HG02981 (cell line): Measurements from ENCODE around the gene TRPT1.

ENCODE experiments used
- ATAC-seq: cut with Tn5 transposase; IDR thresholded peaks from one replicate; pipeline ENCODE4 v1.9.1; 2021; ENCODE audit warnings: mild to moderate bottlenecking, moderate library complexity; ENCODE audit not compliant: unreplicated experiment

The TRPT1 gene

DNA sequence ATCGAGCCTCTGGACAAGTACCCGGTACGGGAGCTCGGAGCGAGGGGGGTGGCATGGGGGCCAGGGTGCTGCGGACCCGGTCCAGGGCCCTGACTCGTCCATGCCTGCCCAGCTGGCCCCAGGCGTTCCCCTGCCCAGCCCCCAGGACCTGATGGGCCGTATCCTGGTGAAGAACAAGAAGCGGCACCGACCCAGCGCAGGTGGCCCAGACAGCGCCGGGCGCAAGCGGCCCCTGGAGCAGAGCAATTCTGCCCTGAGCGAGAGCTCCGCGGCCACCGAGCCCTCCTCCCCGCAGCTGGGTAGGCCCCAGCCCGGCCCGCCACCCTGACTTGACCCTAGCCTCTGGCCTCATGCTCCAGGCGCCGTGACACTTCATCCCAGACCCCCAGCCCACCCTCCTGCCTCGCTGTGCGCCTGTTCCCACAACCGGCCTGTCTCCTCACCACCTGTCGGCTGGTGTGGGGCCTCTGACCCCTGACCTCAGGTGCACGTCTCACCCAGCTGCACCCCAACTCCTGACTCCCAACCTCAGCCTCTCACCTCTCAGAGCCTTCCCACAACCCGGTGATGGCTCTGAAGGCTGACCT, 33.1 kb upstream of the TRPT1 start:
- ATAC-seq = no peak

DNA sequence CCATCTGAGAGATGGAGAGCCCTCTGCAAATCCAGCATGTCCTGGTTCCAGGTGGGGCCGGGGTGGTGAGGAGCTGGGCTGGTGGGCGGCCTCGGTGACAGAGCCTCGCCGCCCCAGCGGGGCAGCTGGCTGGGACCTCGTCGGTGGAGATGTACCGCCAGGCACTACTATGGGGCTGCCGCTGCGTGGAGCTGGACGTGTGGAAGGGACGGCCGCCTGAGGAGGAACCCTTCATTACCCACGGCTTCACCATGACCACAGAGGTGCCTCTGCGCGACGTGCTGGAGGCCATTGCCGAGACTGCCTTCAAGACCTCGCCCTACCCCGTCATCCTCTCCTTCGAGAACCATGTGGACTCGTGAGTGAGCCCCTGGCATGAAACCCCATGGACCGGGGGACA, 32.4 kb upstream of the TRPT1 start:
- no peak for ATAC-seq

DNA sequence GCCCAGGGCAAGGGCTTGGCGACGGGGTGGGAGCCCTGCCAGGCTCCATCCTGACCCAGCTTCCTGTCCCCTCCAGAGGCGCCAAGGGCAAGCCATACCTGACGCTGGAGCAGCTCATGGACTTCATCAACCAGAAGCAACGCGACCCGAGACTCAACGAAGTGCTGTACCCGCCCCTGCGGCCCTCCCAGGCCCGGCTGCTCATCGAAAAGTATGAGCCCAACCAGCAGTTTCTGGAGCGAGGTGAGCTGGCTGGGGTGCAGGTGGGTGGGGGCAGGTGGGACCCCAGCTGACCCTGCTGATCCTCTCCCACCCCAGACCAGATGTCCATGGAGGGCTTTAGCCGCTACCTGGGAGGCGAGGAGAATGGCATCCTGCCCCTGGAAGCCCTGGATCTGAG, 30.3 kb upstream of the TRPT1 start:
- ATAC-seq = no peak

DNA sequence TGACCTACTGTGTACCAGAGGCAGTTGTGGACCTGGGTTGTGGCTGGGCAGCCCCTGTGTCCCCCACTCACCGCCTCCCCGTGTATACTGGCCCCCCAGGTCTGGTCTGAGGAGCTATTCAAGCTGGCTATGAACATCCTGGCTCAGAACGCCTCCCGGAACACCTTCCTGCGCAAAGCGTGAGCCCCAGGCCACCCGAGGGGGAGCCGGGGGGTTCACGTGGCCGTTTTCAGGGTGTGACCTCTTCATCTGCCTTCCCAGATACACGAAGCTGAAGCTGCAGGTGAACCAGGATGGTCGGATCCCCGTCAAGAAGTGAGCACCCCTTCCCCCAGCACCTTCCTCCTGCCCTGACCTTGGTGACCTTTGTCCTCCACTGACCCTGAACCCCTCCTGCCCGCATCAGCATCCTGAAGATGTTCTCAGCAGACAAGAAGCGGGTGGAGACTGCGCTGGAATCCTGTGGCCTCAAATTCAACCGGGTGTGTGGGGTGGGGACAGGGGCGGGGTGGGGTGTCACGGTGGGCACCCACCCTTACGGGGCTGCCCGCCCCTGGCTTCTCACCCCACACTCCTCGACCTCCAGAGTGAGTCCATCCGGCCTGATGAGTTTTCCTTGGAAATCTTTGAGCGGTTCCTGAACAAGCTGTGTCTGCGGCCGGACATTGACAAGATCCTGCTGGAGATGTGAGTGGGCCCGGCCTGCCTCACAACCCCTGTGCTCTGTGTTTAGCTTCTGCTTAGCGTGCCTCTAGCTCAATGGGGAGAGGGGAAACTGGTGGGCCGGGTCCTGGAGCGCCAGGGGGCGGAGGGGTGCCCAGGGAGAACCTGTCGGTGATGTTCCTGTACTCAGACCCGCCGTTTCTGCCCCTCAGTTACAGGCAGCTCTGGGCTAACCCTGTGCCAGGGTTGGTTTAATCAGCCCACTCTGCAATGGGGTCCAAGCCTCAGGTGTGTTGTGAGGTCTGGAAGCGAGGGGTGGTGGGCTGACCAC, 29.4 kb upstream of the TRPT1 start:
- ATAC-seq = no peak

DNA sequence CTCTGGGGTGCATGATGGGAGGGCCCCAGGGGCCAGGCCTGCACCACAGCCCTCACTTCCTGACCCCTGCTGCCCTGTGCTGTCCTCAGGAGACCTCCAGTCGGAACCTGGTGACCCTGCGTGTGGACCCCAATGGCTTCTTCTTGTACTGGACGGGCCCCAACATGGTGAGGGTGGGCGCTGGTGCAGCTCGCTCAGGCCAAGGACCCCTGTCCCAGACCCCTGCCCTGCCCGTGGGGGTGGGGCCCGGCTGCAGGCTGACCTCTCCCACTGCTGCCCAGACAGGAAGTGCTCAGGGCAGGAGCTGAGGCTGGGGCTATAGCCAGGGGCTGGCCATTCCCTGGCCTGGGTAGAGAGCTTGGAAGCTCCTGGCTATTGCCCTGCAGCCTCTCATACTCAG, 28.3 kb upstream of the TRPT1 start:
- no peak for ATAC-seq

DNA sequence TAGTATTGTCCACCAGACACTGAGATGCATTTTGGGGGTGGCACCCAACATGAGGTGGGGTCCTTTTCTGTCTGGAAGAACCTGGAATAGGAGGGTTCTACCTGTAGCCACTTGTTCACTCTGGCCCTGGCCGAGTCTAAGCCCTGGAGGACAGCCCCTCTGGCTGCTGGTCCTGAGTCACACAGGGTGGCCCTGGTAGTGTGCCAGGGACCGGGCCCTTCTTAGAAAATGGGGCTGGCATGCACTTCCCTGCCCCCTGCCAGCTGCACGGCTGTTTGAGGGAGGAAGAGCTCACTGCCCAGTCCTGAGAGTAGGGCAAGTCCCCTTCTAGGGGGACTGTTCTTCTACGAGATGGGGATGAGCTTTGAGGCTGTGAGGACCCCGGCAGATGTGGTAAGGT, 27.5 kb upstream of the TRPT1 start:
- ATAC-seq = no peak

DNA sequence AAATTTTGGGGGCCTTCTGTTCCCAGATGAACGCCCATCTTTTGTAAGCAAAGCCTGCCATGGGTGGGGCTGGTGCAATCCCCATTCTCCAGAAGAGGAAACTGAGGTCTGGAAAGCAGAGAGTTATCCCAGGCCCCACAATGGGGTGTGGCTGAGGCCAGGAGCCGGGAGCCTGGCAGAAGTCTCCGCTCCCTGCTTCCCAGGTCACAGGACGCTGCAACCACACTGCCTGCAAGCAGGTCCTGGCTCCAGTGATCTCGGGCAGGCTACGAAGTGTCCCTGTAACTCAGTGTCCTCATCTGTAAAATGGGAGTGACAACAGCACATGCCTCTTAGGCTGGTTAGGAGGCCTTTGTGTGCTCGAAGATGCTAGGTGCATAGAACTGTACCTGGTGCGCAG, 27.1 kb upstream of the TRPT1 start:
- no peak for ATAC-seq

DNA sequence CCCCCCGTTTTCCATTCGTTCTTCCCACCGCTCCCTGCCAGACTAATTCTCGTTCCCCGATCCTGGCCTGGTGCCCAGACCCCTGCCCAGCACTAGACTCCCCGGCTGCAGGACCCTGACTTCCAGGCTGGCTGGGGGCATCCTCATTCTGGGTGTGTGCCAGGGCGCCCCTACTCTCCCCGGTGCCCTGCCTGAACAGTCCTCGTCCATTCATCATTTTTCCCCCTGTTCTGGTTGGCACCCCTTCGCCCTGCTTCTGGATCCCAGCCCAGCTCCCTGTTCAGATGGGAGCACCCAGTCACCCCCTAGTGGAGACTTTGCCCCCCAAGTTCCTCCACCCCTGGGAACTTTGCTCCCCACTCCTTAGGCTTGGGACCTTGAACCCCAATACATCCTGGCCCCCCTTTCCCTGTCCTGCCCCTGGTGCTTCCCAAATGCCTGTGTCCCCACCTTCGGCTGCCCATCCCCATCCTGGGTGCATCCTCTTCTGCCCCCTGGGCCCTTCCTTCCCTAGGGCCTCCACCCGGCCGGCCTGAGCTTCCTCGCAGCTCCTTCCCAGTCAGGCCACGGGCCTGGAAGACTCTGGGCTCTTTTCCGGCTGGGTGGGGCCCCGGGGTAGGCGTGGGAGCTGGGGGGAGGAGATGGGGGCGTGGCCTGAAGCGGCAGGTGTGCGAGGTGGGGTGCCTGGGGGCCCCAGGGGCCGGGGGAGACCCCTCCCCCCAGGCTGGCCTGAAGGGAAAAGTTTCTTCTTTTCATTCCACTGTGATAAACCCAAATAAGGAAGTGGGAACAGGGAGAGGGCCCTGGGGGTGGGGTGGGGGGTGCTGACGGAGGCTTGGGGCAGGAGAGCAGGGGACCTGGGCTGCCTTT, 26.3 kb upstream of the TRPT1 start:
- ATAC-seq = no peak

DNA sequence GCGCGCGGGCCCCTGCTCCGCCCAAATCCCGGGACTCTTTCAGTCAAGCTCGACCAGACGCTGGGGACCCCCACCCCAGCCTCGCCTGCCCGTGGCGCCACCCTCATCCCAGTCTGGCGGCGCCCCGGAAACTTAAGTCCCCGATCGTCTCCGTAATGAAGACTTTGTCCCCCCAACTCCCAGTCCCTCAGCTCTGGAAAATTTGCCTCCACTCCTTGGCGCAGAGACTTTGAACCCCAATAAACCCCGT, 25.7 kb upstream of the TRPT1 start:
- no peak for ATAC-seq

DNA sequence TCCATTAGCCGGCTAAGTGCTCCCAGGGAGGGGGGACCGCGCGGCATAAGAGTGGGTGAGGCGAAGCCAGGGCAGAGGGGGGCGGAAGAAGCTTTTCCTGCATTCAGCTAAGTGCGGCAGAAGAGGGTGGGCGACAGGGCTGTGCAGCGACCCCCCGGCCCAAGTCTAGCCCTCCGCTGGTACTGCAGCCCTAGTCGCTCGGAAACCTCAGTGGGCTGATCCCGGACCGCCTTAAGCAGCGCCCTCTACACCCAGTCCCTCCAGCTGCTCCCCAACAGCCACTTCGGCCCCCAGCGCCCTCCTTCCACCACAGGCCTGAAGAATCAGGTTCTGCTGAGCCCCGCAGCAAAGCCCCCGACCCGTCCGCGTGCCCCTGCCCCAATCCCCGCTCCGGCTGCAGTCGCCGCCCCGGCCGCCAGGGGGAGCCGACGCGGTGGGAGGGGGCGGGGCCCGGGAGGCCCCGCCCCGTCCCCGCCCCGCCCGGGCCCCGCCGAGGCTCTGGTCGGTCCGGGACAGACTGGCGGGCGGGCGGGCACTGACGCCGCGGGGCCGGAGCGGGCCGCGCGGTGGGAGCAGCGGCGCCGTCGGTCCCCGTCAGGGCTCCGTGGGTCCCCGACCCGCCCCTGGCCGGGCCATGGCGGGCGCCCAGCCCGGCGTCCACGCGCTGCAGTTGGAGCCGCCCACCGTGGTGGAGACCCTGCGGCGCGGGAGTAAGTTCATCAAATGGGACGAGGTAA, 25.2 kb upstream of the TRPT1 start, which contains the start of gene PLCB3:
TSS of gene PLCB3 (plus strand) at position 515 of the 737 bp plus-strand sequence. CDS start at position 635, 120 bp downstream.
- ATAC-seq = no peak

DNA sequence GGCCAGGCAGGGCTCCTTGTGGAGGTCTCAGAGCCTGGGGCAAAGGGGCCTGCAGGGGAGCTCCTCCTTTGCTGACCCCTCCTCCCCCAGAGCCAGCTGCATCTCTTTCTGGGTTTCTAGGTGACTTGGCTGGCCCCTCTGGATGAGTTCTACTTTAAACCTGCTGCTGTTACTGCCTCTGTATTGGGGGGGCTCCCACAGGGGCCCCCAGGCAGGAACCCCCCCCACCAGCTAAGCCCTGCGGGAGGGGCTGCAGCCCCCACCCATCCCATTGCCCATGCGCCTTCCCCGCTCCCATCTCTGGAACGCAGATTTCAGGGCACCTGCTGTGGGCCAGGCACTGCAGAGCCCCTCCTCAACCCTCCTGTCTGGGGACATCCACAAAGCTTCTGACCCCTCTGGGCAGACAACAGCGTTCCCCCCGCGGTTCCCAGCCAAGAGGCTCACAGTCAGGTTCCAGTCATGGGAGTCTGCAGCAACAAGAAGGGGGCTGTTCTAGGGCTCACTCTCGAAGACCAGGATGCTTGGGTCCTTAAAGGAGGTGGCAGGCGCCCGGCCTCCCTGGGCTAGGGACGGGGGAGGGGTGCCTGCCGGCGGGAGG, 24.5 kb upstream of the TRPT1 start:
- ATAC-seq = no peak

DNA sequence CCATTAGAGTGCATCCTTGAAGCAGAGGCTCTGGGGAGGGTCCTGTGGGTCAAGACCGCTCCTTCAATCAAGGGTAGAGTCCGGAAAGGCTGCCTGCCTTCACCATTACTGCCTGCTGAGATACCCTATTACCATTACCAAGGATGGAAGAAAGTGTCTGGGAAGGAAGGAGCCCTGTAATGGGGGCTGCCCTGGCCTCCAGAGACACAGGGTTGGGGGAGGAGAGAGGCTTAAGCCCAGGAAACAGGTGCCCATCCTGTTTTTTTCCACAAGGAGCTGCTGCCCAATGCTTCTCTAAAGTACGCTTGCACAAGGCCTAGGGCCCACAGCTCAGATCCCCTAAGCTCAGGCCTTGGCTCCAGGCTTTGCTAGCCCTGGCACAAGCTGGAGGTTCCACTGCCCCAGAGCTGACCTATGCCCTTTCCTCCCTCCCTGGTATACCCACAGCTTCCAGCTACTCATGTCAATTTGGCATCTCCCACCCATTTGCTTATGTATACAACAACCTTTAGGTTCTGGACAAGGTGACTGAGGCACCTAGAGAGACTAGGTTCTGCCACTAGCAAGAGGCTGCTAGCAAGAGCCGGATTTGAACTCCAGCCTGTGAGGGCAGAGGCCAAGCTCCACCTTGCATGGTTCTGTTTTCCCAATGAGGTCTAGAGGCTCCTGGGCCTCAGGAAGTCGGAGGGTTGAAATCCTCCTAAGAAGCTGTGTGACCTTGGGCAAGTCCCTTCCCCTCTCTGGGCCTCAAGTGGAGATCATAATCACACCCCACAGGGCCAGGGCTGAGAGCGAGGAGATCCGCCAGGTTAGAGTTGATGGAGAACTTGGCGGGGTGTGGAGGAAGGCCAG, 23.8 kb upstream of the TRPT1 start:
- ATAC-seq = no peak

DNA sequence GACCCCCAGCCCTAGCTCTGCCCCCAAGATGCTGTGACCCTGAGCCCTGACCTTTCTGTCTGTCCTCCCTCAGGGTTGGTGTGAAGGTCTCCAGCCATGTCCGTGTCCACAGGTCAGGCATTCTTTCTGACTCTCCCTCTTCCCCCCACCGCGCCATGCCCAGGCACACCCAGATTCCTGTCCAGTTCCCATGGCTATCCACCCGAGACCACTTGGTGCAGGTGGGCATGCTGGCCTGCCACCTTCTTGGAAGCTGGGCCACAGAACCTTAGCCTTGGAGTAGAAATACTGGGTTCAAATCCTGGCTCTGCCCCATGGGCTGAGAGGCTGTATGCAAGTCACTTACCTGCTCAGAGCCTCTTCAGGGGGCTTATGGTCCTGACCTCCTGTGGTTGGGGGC, 23.1 kb upstream of the TRPT1 start:
- ATAC-seq = no peak

DNA sequence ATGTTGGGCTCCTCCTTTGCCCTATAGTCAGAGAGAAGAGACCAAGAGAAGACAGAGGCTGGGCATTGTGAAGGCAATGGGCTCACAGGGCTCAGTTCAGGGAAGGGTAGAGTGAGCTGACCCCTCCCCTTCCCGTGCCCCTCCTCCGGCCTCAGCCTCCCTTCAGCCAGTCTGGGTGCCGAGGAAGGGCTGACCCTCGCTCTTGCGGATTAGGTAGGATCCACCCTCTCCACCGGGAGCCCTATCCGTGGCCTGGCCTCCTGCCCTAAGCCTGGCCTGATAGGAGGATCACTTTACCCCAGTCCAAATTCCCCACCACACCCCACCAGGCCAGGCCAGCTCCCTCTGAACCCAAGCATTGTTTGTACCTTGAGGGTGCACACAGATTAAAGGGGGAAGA, 22.6 kb upstream of the TRPT1 start:
- ATAC-seq = no peak

DNA sequence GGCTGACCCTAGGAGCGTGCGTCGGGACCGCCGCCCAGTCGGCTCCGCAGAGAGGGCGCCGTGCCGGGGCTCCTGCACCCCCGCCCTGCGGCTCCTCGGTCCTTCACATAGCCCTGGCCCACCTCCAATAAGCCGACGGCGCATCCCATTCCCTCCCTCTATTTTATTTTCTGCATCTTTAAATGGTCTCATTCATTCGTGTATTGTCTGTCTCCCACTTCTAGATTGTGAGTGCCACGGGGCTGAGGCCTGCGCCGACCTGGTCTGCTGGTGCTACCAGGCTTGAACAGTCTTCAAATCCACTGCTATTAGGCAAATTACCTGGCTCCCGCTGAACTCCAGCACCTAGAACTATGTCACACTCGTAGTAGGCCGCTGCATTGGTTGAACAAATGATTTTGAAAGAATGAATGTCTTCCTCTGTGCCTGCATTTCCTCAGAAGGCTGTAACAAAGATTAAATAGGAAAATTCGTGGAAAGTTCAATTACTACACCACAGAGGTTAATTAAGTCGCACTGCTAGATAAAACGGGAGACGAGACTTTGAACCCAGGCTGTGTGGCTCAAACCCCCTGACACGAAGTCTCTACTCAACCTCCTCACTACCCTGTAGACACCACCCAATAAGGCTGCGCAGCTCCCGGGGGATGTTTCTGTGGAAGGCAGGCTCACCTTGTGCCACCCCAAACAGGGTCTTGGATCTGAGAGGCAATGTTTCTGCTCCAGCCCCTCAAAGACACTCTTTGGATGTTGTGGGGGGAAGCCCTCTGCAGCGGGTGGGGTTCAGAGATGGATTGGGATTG, 21.9 kb upstream of the TRPT1 start:
- no peak for ATAC-seq

DNA sequence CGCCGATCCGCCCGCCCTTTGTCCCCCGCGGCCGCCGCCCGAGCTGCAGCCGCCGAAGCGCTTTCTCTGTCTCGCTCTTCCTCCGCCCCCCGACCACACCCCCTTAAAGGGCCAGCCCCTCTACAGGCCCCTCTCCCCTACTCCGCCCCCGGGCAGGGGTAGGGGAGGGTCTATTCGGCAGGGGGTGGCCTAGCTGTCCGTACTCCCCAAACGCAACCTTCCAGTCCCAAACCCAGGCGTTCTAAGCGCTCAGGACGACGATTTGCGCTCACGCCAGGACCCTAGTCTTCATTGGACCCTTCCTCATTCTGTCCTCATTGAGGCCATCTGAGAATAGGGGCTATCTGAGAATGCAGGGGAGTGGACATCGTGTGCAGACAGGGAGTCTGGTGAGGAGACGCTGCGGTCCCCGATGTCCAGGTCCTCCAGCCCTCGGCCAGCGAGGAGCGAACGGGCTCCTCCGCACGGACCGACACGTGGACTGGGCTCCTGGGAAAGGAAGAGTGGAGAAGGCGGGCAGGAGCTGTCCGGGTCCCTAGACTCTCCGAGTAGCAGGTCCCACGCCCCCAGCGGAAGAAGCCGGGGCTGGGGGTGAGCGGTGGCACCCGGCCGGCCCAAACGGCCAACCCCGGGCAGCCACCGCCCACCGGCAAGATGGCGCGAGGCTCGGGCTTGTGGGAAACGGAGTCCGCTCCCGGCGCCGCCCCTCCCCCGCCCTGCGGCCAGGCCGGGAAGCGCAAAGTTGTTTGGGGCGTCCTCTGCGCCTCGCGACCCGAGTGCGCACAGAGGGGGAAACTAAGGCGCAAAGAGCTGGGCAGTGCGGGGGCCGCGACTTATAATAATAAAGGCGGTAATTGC, 21.1 kb upstream of the TRPT1 start, which contains the start of gene PPP1R14B:
TSS of gene PPP1R14B (minus strand) at position 73 of the 858 bp plus-strand sequence. CDS start 270 bp downstream, outside the sequence.
- ATAC-seq = peak; percentile 33

DNA sequence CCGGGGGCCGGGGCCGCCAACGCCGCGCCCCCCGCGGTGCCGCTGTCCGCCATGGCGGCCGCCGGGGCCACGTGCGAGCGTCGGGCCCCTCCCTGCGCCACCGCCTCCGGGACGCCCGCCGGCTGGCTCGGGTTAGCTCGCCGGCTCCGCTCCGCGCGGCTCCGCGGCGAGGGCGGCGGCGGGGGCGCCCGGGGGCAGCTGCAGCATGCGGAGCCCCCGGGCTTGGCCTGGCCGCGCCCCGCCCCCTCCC, 20.6 kb upstream of the TRPT1 start:
- peak; percentile 14 for ATAC-seq
